ENCODE measurements around the gene ADGRV1. TPM values are rescaled to one million over a fixed set of nuclear protein-coding genes. Genes with fewer than 3 reads are reported as not detected.

Gene ADGRV1
- total RNA-seq, 2 donors from 2014 or later, result 1.4 TPM; not detected in 1

DNA sequence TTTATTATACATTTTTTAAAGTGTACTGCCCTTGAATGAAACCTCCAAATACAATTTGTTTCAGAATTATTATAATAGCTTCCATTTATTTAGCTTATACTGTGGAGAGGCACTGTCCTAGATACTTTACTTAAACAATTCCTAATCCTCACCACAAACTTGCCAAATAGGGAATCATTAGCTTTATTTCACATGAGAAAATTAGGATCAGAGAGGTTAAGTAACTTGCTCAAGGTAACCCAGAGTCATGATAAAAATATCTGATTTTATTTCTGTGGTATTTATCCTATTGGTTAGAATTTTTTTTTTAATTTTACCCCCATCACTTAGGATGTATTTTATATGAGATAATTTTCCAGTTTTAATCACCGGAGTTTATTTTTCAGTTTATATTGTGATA lies 78.4 kb downstream of the ADGRV1 start:
- no peaks in the 10 kb centered on the region for H3K4me1 ChIP-seq (ENCODE audit: control insufficient read depth in 1 of 2, low read depth in 2 of 2)
- no peaks in the 10 kb centered on the region for H3K9me3 ChIP-seq

GRCh38 chr5:90637731-90638130 lies 79.1 kb downstream of the ADGRV1 start:
- Histone ChIP-seq H3K27ac (no peak overlapping the region), H3K9me3 (no peaks in the 10 kb centered on the region), H3K36me3 (no peaks in the 10 kb centered on the region), H3K4me3 (no peak overlapping the region), H3K4me1 (ENCODE audit: control insufficient read depth in 1 of 2, low read depth in 2 of 2) (no peaks in the 10 kb centered on the region), H3K27me3 (replicated peaks; ENCODE audit: insufficient read depth) (no peaks in the 10 kb centered on the region)
- TF ChIP-seq, protein P1, sequence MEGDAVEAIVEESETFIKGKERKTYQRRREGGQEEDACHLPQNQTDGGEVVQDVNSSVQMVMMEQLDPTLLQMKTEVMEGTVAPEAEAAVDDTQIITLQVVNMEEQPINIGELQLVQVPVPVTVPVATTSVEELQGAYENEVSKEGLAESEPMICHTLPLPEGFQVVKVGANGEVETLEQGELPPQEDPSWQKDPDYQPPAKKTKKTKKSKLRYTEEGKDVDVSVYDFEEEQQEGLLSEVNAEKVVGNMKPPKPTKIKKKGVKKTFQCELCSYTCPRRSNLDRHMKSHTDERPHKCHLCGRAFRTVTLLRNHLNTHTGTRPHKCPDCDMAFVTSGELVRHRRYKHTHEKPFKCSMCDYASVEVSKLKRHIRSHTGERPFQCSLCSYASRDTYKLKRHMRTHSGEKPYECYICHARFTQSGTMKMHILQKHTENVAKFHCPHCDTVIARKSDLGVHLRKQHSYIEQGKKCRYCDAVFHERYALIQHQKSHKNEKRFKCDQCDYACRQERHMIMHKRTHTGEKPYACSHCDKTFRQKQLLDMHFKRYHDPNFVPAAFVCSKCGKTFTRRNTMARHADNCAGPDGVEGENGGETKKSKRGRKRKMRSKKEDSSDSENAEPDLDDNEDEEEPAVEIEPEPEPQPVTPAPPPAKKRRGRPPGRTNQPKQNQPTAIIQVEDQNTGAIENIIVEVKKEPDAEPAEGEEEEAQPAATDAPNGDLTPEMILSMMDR (IDR thresholded peaks at IDR 0.05), result no peak
- ATAC-seq (ENCODE audit: insufficient number of reproducible peaks, low FRiP score, low read depth) (no peak), DNase-seq (ENCODE audit: low spot score) (no peak)

More for the DNA sequence above, 78.4 kb downstream of the ADGRV1 start:
- Histone ChIP-seq H3K27me3 (replicated peaks; ENCODE audit: insufficient read depth) (no peaks in the 10 kb centered on the region), H3K36me3 (no peaks in the 10 kb centered on the region), H3K4me3 (no peak overlapping the region), H3K27ac (no peak overlapping the region)
- no peak for DNase-seq (ENCODE audit: low spot score)
- no peak for ATAC-seq (ENCODE audit: insufficient number of reproducible peaks, low FRiP score, low read depth)
- TF ChIP-seq, protein P1 (IDR thresholded peaks at IDR 0.05), result no peak

GRCh38 chr5:90638878-90639277 lies 80.3 kb downstream of the ADGRV1 start:
- no peak overlapping the region for H3K27ac ChIP-seq
- TF ChIP-seq, protein P1 (IDR thresholded peaks at IDR 0.05), result no peak
- no peak for ATAC-seq (ENCODE audit: insufficient number of reproducible peaks, low FRiP score, low read depth)
- H3K9me3 ChIP-seq, result no peaks in the 10 kb centered on the region
- no peak overlapping the region for H3K4me3 ChIP-seq
- no peaks in the 10 kb centered on the region for H3K4me1 ChIP-seq (ENCODE audit: control insufficient read depth in 1 of 2, low read depth in 2 of 2)
- no peaks in the 10 kb centered on the region for H3K27me3 ChIP-seq (replicated peaks; ENCODE audit: insufficient read depth)
- no peaks in the 10 kb centered on the region for H3K36me3 ChIP-seq
- no peak for DNase-seq (ENCODE audit: low spot score)

GRCh38 chr5:90640484-90641059 lies 82.0 kb downstream of the ADGRV1 start:
- H3K27me3 ChIP-seq (replicated peaks; ENCODE audit: insufficient read depth), result no peaks in the 10 kb centered on the region
- ATAC-seq (ENCODE audit: insufficient number of reproducible peaks, low FRiP score, low read depth), result no peak
- H3K27ac ChIP-seq, result no peak overlapping the region
- no peak for DNase-seq (ENCODE audit: low spot score)
- TF ChIP-seq, protein P1 (IDR thresholded peaks at IDR 0.05), result no peak
- H3K9me3 ChIP-seq, result no peaks in the 10 kb centered on the region
- no peaks in the 10 kb centered on the region for H3K4me1 ChIP-seq (ENCODE audit: control insufficient read depth in 1 of 2, low read depth in 2 of 2)
- H3K4me3 ChIP-seq, result no peak overlapping the region
- H3K36me3 ChIP-seq, result no peaks in the 10 kb centered on the region

DNA sequence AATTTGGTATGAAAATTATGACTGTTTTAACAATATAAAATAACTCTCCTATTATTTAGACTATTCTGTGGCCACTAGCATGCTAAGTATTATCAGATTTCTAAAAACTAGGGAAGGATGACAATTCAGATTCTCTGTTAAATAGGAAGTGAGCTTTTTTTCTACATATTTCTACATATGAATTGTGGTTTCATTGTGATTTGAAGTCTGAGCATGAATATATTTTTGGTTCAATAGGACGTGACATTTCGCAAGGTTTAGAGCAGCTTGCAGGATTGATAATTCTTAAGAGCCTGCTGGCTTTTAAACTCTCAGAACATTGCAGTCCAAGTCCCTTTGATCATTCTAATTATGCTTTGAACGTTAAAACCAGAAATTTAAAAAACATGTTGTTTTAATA lies 82.9 kb downstream of the ADGRV1 start:
- DNase-seq (ENCODE audit: low spot score), result no peak
- Histone ChIP-seq H3K27me3 (replicated peaks; ENCODE audit: insufficient read depth) (no peaks in the 10 kb centered on the region), H3K4me1 (ENCODE audit: control insufficient read depth in 1 of 2, low read depth in 2 of 2) (no peaks in the 10 kb centered on the region), H3K36me3 (no peaks in the 10 kb centered on the region), H3K4me3 (no peak overlapping the region), H3K9me3 (no peaks in the 10 kb centered on the region), H3K27ac (no peak overlapping the region)
- ATAC-seq (ENCODE audit: insufficient number of reproducible peaks, low FRiP score, low read depth), result no peak
- TF ChIP-seq, protein P1 (IDR thresholded peaks at IDR 0.05), result no peak
